Fibroblast of mammary gland (primary cell): ENCODE results near the gene LGALS3.

Experiments used
- DNase-seq: peaks from one replicate; pipeline ENCODE4 v3.0.0-alpha.2; 2010; ENCODE audit warnings: low read depth
- H3K4me3 ChIP-seq: 2 replicates; pipeline ENCODE4 v1.5.1; 2011; ENCODE audit warnings: low read depth, mild to moderate bottlenecking, low read length, moderate library complexity; ENCODE audit not compliant: control insufficient read depth
- CTCF ChIP-seq: conservative IDR thresholded peaks from 2 replicates; pipeline ENCODE4 v1.5.1; 2011; ENCODE audit warnings: low read depth, low read length, inconsistent platforms; ENCODE audit not compliant: control insufficient read depth, insufficient read depth

The LGALS3 gene

DNA sequence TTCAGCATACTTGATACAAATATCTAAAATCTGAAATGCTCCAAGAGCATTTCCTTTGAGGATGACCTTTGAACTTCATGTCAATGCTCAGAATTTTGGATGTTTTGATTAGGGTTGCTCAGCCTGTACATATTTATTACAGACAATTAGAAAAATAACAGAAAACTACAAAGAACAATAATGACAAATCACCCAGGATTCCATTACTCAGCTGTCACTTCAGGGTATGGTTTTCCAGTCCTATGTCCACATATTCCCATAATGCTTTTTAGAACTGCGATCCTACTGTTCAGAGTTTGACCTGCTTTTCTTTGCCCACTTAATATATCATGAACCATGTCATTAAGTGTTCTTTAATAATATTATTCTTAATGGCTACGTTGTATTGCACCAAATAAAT is 51.0 kb downstream of the LGALS3 start:
- no peak overlapping the region for H3K4me3 ChIP-seq
- no peak for TF ChIP-seq CTCF
- no peak for DNase-seq

- peak; percentile 44 for DNase-seq
- TF ChIP-seq CTCF = no peak
- H3K4me3 ChIP-seq = no peak overlapping the region
These were observed 51.4 kb downstream of the LGALS3 start for GRCh38 chr14:55180434-55180833.

DNA sequence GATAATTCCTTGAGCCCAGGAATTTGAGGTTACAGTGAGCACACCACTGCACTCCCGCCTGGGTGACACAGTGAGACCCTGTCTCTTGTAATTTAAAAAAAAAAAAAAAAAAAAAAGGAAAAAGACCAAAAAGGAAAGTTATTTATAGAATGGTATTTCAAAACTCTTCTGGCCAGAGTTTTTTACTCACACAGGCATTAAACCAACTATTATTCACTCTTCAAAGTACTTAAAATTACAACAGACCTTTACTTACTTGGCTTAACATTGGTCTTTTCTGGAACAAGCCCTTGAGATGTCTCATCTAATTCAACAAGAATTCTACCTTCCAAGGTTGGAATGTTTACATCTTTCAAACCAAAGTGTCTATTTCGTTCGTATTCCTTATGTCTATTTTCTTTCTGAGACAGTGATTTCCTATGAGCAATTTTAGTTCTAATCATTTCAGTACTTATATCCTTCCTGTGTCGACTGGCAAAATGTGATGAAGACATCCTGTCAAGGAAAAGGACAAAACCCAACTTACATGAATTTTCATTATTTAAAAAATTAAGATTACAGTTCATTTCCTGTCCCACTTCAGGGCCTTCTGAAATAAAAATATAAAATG is 59.7 kb downstream of the LGALS3 start:
- no peak for TF ChIP-seq CTCF
- DNase-seq = peak; percentile 11
- H3K4me3 ChIP-seq = no peak overlapping the region

DNA sequence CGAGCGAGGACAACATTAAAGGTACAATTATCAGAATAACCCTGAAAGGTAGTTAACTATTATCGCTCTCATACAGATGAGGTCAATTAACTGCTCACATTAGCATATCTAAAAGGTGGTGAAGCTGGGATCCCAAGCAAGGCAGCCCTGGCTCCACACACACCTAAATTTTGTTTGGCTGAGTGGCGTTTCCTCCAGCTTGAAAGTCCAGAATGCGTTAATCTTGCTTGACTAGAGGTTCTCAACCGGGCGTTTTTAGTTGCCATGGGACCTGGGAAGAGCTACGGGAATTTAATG is 61.8 kb downstream of the LGALS3 start:
- DNase-seq = no peak
- no peak for TF ChIP-seq CTCF
- peak overlapping the region; percentile 98 for H3K4me3 ChIP-seq

- H3K4me3 ChIP-seq = peak within 1 kb of the TSS; percentile 98
- TF ChIP-seq CTCF = no peak
- DNase-seq = peak; percentile 95
These were observed 62.4 kb downstream of the LGALS3 start, which contains the start of gene DLGAP5 for GRCh38 chr14:55191203-55192053. TSS of gene DLGAP5 (minus strand) at chr14:55191585. CDS start at chr14:55189179, 2,406 bp downstream.

GRCh38 chr14:55192054-55192621 is 63.1 kb downstream of the LGALS3 start:
- peak overlapping the region; percentile 98 for H3K4me3 ChIP-seq
- no peak for TF ChIP-seq CTCF
- DNase-seq = no peak
